ACC112 (cell line): ENCODE data around the gene PRKCE.
"Not testable (repeated sequence)": the region's sequence is repeated elsewhere in the genome, so short reads cannot be mapped to it uniquely, and the experiment has no call there.

ENCODE experiments used
- H2AFZ ChIP-seq: fragments of 200-600 bp; sonication (generic); one replicate; pipeline ENCODE4 v1.6.0; 2017; ENCODE audit warnings: antibody characterized with exemption, low read length; ENCODE audit not compliant: unreplicated experiment
- H3K27ac ChIP-seq: fragments of 200-600 bp; sonication (generic); 2 replicates; pipeline ENCODE4 v1.5.1; 2014; ENCODE audit warnings: low read depth, mild to moderate bottlenecking, antibody characterized with exemption, low read length, moderate library complexity
- H3K27me3 ChIP-seq: fragments of 200-600 bp; sonication (generic); 2 replicates; pipeline ENCODE4 v1.6.1; 2014; ENCODE audit warnings: mild to moderate bottlenecking, antibody characterized with exemption, low read length, moderate library complexity, mixed read lengths; ENCODE audit not compliant: insufficient read depth
- H3K36me3 ChIP-seq: fragments of 200-600 bp; sonication (generic); 2 replicates; pipeline ENCODE4 v1.6.1; 2016; ENCODE audit warnings: mild to moderate bottlenecking, antibody characterized with exemption, low read length, moderate library complexity, mixed read lengths; ENCODE audit not compliant: insufficient read depth
- H3K4me1 ChIP-seq: fragments of 200-600 bp; sonication (generic); one replicate; pipeline ENCODE4 v1.6.1; 2016; ENCODE audit warnings: low read length, mixed read lengths; ENCODE audit not compliant: insufficient read depth, unreplicated experiment, control insufficient read depth
- H3K4me3 ChIP-seq: fragments of 200-600 bp; sonication (generic); 2 replicates; pipeline ENCODE4 v1.5.1; 2014; ENCODE audit warnings: mild to moderate bottlenecking, low read depth, low read length
- H3K79me2 ChIP-seq: fragments of 200-600 bp; sonication (generic); one replicate; pipeline ENCODE4 v1.6.0; 2016; ENCODE audit warnings: low read length; ENCODE audit not compliant: control insufficient read depth, unreplicated experiment, insufficient read depth

Gene PRKCE

GRCh38 chr2:45684756-45685155 is 33.3 kb downstream of the PRKCE start:
- H3K4me1 ChIP-seq = peaks cover 10% of the 10 kb centered on the region
- H3K79me2 ChIP-seq = peaks cover 7% of the 10 kb centered on the region
- no peaks in the 10 kb centered on the region for H3K27me3 ChIP-seq
- no peak overlapping the region for H2AFZ ChIP-seq
- no peaks in the 10 kb centered on the region for H3K36me3 ChIP-seq
- no peak overlapping the region for H3K4me3 ChIP-seq
- no peak overlapping the region for H3K27ac ChIP-seq

GRCh38 chr2:45685260-45685659 is 33.8 kb downstream of the PRKCE start:
- Histone ChIP-seq H3K4me1 (peaks cover 10% of the 10 kb centered on the region), H3K27ac (no peak overlapping the region), H3K4me3 (no peak overlapping the region), H3K79me2 (peaks cover 7% of the 10 kb centered on the region), H2AFZ (no peak overlapping the region), H3K27me3 (no peaks in the 10 kb centered on the region), H3K36me3 (no peaks in the 10 kb centered on the region)

- H3K27ac ChIP-seq = no peak overlapping the region
- H3K79me2 ChIP-seq = peaks cover 11% of the 10 kb centered on the region
- no peaks in the 10 kb centered on the region for H3K36me3 ChIP-seq
- no peaks in the 10 kb centered on the region for H3K27me3 ChIP-seq
- no peaks in the 10 kb centered on the region for H3K4me1 ChIP-seq
- H3K4me3 ChIP-seq = no peak overlapping the region
- no peak overlapping the region for H2AFZ ChIP-seq
Measured at GRCh38 chr2:45687964-45688363, 36.5 kb downstream of the PRKCE start.

GRCh38 chr2:45688479-45689298 is 37.2 kb downstream of the PRKCE start:
- no peaks in the 10 kb centered on the region for H3K36me3 ChIP-seq
- H3K79me2 ChIP-seq = peaks cover 12% of the 10 kb centered on the region
- no peak overlapping the region for H2AFZ ChIP-seq
- no peak overlapping the region for H3K4me3 ChIP-seq
- H3K27me3 ChIP-seq = no peaks in the 10 kb centered on the region
- no peak overlapping the region for H3K27ac ChIP-seq
- no peaks in the 10 kb centered on the region for H3K4me1 ChIP-seq

- no peak overlapping the region for H3K4me3 ChIP-seq
- no peak overlapping the region for H3K27ac ChIP-seq
- H3K4me1 ChIP-seq = no peaks in the 10 kb centered on the region
- peaks cover 12% of the 10 kb centered on the region for H3K79me2 ChIP-seq
- H3K36me3 ChIP-seq = no peaks in the 10 kb centered on the region
- no peaks in the 10 kb centered on the region for H3K27me3 ChIP-seq
- H2AFZ ChIP-seq = no peak overlapping the region
Measured at GRCh38 chr2:45690231-45690630, 38.8 kb downstream of the PRKCE start.

- Histone ChIP-seq H3K27ac (no peak overlapping the region), H2AFZ (no peak overlapping the region)
Measured at GRCh38 chr2:45691171-45691999, 39.9 kb downstream of the PRKCE start.

GRCh38 chr2:45692566-45692965 is 41.1 kb downstream of the PRKCE start:
- no peaks in the 10 kb centered on the region for H3K27me3 ChIP-seq
- no peak overlapping the region for H3K27ac ChIP-seq
- H3K4me1 ChIP-seq = no peaks in the 10 kb centered on the region
- no peaks in the 10 kb centered on the region for H3K36me3 ChIP-seq
- H2AFZ ChIP-seq = no peak overlapping the region
- H3K79me2 ChIP-seq = peaks cover 21% of the 10 kb centered on the region
- H3K4me3 ChIP-seq = no peak overlapping the region

More at GRCh38 chr2:45691171-45691999, 39.9 kb downstream of the PRKCE start:
- Histone ChIP-seq H3K4me3 (no peak overlapping the region), H3K4me1 (no peaks in the 10 kb centered on the region), H3K27me3 (no peaks in the 10 kb centered on the region), H3K36me3 (no peaks in the 10 kb centered on the region), H3K79me2 (peaks cover 13% of the 10 kb centered on the region)

- peaks cover 29% of the 10 kb centered on the region for H3K79me2 ChIP-seq
- peaks cover 22% of the 10 kb centered on the region for H3K4me1 ChIP-seq
Measured at GRCh38 chr2:45695480-45696007, 44.1 kb downstream of the PRKCE start.

GRCh38 chr2:45696708-45697107 is 45.2 kb downstream of the PRKCE start:
- Histone ChIP-seq H3K27ac (no peak overlapping the region), H3K36me3 (no peaks in the 10 kb centered on the region), H3K27me3 (no peaks in the 10 kb centered on the region), H3K4me3 (no peak overlapping the region), H3K4me1 (peaks cover 22% of the 10 kb centered on the region), H2AFZ (no peak overlapping the region), H3K79me2 (peaks cover 29% of the 10 kb centered on the region)

More at GRCh38 chr2:45695480-45696007, 44.1 kb downstream of the PRKCE start:
- not testable (repeated sequence) for H3K4me3 ChIP-seq, H3K36me3 ChIP-seq, H3K27ac ChIP-seq, H2AFZ ChIP-seq, H3K27me3 ChIP-seq

GRCh38 chr2:45697190-45697589 is 45.7 kb downstream of the PRKCE start:
- H3K4me1 ChIP-seq = peaks cover 22% of the 10 kb centered on the region
- no peaks in the 10 kb centered on the region for H3K36me3 ChIP-seq
- no peak overlapping the region for H2AFZ ChIP-seq
- H3K4me3 ChIP-seq = no peak overlapping the region
- H3K27ac ChIP-seq = no peak overlapping the region
- H3K27me3 ChIP-seq = no peaks in the 10 kb centered on the region
- peaks cover 29% of the 10 kb centered on the region for H3K79me2 ChIP-seq
